HG03571 (cell line): Measurements from ENCODE around the gene MOV10.
"Not testable (repeated sequence)": the region's sequence is repeated elsewhere in the genome, so short reads cannot be mapped to it uniquely, and the experiment has no call there.

Source experiments
- ATAC-seq: cut with Tn5 transposase; IDR thresholded peaks from one replicate; pipeline ENCODE4 v1.9.1; 2021; ENCODE audit not compliant: unreplicated experiment

Gene MOV10, protein sequence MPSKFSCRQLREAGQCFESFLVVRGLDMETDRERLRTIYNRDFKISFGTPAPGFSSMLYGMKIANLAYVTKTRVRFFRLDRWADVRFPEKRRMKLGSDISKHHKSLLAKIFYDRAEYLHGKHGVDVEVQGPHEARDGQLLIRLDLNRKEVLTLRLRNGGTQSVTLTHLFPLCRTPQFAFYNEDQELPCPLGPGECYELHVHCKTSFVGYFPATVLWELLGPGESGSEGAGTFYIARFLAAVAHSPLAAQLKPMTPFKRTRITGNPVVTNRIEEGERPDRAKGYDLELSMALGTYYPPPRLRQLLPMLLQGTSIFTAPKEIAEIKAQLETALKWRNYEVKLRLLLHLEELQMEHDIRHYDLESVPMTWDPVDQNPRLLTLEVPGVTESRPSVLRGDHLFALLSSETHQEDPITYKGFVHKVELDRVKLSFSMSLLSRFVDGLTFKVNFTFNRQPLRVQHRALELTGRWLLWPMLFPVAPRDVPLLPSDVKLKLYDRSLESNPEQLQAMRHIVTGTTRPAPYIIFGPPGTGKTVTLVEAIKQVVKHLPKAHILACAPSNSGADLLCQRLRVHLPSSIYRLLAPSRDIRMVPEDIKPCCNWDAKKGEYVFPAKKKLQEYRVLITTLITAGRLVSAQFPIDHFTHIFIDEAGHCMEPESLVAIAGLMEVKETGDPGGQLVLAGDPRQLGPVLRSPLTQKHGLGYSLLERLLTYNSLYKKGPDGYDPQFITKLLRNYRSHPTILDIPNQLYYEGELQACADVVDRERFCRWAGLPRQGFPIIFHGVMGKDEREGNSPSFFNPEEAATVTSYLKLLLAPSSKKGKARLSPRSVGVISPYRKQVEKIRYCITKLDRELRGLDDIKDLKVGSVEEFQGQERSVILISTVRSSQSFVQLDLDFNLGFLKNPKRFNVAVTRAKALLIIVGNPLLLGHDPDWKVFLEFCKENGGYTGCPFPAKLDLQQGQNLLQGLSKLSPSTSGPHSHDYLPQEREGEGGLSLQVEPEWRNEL

DNA sequence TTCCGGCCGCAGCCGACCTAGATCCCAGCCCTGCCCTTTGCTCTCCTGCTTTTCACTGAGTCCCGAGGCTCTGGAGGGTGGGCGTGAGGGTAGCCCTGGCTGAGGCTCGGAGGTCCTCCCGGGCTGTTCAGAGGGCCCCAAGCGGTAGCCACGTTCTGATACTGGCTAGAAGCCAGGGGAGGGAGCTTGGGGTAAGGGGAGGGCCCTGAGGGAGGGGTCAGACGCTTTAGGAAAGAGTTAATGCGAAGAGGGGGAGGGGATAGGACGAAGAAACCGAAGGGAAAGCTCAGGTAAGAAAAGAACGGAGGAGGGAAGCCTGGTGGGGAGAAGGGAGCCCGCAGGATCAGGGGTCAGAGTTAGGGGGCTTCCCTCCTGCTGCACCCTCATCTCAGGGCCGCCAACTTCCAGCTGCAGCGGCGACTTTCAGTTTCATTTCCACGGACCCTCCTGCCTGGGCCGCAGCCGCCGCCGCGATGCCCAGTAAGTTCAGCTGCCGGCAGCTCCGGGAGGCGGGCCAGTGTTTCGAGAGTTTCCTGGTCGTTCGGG, at the start of gene MOV10:
Gene MOV10 (plus strand): TSS at position 220 of the 546 bp plus-strand sequence. CDS start 254 bp downstream, at position 474.
- ATAC-seq = peak; percentile 50

DNA sequence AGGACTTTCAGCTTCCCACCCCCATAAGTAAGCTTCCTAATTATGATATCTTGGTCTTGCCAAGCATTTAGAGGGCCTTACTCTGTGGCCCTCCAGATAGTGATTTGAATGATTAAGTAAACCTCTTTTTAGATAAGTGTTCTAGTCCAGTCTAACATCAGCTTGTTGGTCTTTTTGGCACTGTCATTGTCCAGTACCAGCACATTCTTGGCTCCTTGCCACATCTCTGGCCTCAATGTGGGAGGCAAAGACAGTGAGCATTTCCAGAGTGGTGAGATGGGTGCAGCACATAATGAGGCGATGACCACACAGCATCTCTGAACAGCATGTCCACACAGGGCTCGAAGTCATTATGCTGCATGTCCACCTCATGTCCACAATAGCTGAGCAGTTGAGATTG, 48.8 kb upstream of the MOV10 start:
- no peak for ATAC-seq

GRCh38 chr1:112626193-112626592, 48.3 kb upstream of the MOV10 start:
- no peak for ATAC-seq

- no peak for ATAC-seq
These were observed 47.6 kb upstream of the MOV10 start for GRCh38 chr1:112626887-112627286.

DNA sequence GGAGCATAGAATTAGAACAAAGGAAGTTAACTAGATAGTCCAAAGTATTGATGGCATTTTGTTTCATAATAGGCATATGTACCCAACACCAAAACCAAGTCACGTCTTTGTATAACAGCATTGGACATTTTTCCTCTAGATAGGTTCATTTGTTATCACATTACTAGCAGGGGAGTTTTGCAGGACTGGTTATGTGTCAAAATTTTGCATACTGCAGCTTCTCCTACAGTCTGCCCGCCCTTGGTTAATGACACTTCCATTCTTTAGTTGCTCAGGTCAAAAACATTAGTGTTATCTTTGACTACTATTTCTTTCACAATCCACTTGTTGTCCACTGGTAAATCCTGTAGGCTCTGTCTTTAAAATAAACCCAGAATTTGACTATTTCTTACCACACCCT, 45.9 kb upstream of the MOV10 start:
- ATAC-seq = no peak

- no peak for ATAC-seq
These were observed 45.2 kb upstream of the MOV10 start for GRCh38 chr1:112629256-112629655.

DNA sequence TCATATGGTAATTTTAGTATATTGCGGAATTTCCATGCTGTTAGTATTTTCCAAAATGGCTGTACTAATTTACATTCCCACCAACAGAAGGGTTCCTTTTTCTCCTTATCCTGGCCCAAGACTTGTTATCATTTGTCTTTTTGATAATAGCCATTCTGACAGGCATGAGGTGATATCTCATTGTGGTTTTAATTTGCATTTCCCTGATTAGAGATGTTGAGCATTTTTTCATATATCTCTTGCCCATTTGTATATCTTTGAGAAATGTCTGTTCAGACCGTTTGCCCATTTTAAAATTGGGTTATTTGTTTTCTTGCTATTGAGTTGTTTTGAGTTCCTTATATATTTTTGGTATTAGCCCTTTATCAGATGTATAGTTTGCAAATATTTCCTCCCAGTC, 40.8 kb upstream of the MOV10 start:
- ATAC-seq = no peak

GRCh38 chr1:112634367-112634766, 40.1 kb upstream of the MOV10 start:
- no peak for ATAC-seq

DNA sequence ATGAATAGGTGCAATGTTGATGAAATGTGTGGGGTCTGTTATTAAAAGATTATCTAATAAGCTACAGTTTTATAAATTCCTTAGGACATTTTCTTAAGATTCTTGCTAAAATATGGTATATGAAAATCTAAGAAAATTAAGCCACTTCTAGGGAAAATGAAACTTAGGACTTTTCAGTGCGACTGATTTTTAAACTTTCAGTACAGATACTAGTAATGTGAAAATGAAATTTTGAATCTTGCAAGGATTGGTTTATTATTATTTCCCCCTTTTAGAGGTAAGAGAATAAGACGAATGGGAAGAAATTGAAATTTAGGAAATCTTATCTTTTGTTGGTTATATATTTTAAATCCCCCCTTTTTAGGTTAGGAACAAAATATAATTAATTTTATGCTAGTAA, 38.4 kb upstream of the MOV10 start:
- ATAC-seq = no peak

- peak; percentile 53 for ATAC-seq
These were observed 37.7 kb upstream of the MOV10 start for GRCh38 chr1:112636597-112637253.

- ATAC-seq = no peak
These were observed 37.0 kb upstream of the MOV10 start for GRCh38 chr1:112637254-112638109.

GRCh38 chr1:112638110-112638428, 36.4 kb upstream of the MOV10 start:
- ATAC-seq = no peak

DNA sequence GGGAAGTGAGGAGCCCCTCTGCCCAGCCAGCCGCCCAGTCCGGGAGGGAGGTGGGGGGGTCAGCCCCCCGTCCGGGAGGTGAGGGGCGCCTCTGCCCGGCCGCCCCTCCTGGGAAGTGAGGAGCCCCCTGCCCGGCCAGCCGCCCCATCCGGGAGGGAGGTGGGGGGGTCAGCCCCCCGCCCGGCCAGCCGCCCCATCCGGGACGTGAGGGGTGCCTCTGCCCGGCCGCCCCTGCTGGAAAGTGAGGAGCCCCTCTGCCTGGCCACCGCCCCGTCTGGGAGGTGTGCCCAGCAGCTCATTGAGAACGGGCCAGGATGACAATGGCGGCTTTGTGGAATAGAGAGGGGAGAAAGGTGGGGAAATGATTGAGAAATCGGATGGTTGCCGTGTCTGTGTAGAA, 34.0 kb upstream of the MOV10 start:
- ATAC-seq = not testable (repeated sequence)

DNA sequence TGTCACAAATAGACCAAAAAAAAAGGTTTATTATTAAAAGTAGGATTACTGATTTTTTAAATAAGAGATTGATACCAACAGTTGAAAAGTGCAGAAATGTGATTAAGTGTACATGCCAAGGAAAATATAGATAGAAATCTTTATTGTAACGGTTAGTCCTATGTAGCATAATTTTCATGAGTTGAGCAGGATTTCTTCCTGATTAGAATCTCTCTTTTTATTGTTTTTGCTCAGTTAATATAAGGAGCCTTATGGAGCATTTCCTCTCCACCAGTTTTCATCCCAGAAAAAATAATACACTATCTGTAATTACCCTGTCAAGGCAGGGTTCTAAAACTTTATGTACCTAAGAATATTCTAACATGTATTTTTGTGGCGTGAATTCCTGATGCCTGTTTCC, 31.4 kb upstream of the MOV10 start:
- no peak for ATAC-seq

GRCh38 chr1:112646225-112646624, 28.2 kb upstream of the MOV10 start:
- ATAC-seq = no peak

- no peak for ATAC-seq
These were observed 23.3 kb upstream of the MOV10 start for GRCh38 chr1:112651205-112651604.

GRCh38 chr1:112665857-112666256, 8.6 kb upstream of the MOV10 start:
- no peak for ATAC-seq

GRCh38 chr1:112666946-112667345, 7.5 kb upstream of the MOV10 start:
- no peak for ATAC-seq

GRCh38 chr1:112672009-112672408, 2.5 kb upstream of the MOV10 start:
- no peak for ATAC-seq

- no peak for ATAC-seq
These were observed 1.6 kb upstream of the MOV10 start for GRCh38 chr1:112672842-112673241.
